HCT116 (cell line): Measurements from ENCODE around the gene GRIK1. TPM values are rescaled to one million over a fixed set of nuclear protein-coding genes. Genes with fewer than 3 reads are reported as not detected.

Experiments
- ATAC-seq: fragments of 200-7000 bp; cut with Tn5 transposase; 2 replicates; pipeline ENCODE4 v1.9.1; 2020; ENCODE audit warnings: mild to moderate bottlenecking, moderate library complexity
- BruUV-seq: library from RNA; stranded (reverse); fragments of 400-500 nt; replicated peaks from 2 replicates; lab custom pipeline; 2021; lab: Mats Ljungman, UMichigan
- CTCF ChIA-PET: fragments of 300-600 bp; sonication (Branson Sonifier 250); formaldehyde crosslinking; loops from one replicate; lab custom pipeline; 2021; ENCODE audit warnings: antibody characterized with exemption; lab: Charles Lee
- POLR2A ChIA-PET: fragments of 300-600, 350-600 bp; sonication (Branson Sonifier 250); formaldehyde crosslinking; loops from one replicate; lab custom pipeline; 2021; ENCODE audit warnings: antibody characterized with exemption; lab: Charles Lee
- RAD21 ChIA-PET, 2 experiments: fragments of 300-600 bp; sonication (Branson Sonifier 250); formaldehyde crosslinking; loops; one replicate each; lab custom pipeline; 2023; ENCODE audit warnings: low total read pairs in 2 of 2; ENCODE audit not compliant: uncharacterized antibody in 2 of 2, unreplicated experiment in 2 of 2, low non-redundant PET in 1 of 2; lab: Charles Lee
- DNase-seq: peaks from one replicate; pipeline ENCODE4 v3.0.0-alpha.2; 2010; ENCODE audit warnings: low read depth, low spot score
- H2AFZ ChIP-seq: fragments of 200-600 bp; shearing (Covaris generic), sonication (generic); 2 replicates; pipeline ENCODE4 v1.6.1; 2017; ENCODE audit warnings: low read depth, mixed run types, mixed read lengths, antibody characterized with exemption, low read length; ENCODE audit not compliant: poor library complexity, severe bottlenecking
- H3K27ac ChIP-seq: 2 replicates; pipeline ENCODE4 v1.5.1; 2012; ENCODE audit warnings: low read depth, low read length
- H3K27me3 ChIP-seq: fragments of 200-600 bp; sonication (generic); 2 replicates; pipeline ENCODE4 v1.6.1; 2016; ENCODE audit warnings: mixed run types, low read length, mixed read lengths; ENCODE audit not compliant: insufficient read depth
- H3K36me3 ChIP-seq, 2 experiments: fragments of 200-500 bp in 1 of 2; fragments of 200-600 bp in 1 of 2; sonication (Bioruptor generic) in 1 of 2; sonication (generic) in 1 of 2; 2 replicates each; pipeline versions ENCODE4 v1.5.1 to v1.6.1; 2014 to 2016; ENCODE audit warnings: low read length in 2 of 2, inconsistent platforms in 1 of 2, mixed read lengths in 1 of 2, mixed run types in 1 of 2; ENCODE audit not compliant: insufficient read depth in 2 of 2, control insufficient read depth in 1 of 2
- H3K4me1 ChIP-seq, 2 experiments: fragments of 200-600 bp in 1 of 2; sonication (generic) in 1 of 2; 2 replicates each; pipeline versions ENCODE4 v1.5.1 to v1.6.1; 2012 to 2017; ENCODE audit warnings: low read length in 2 of 2, inconsistent platforms in 1 of 2, mild to moderate bottlenecking in 1 of 2, mixed read lengths in 1 of 2, mixed run types in 1 of 2, moderate library complexity in 1 of 2; ENCODE audit not compliant: insufficient read depth in 2 of 2, control insufficient read depth in 1 of 2
- H3K4me2 ChIP-seq: fragments of 200-600 bp; sonication (generic); 2 replicates; pipeline ENCODE4 v1.6.1; 2017; ENCODE audit warnings: mixed run types, low read length, mixed read lengths
- H3K4me3 ChIP-seq, 2 experiments: fragments of 200-600 bp in 1 of 2; sonication (generic) in 1 of 2; replicated peaks in 1 of 2; 2 replicates each; pipeline ENCODE4 v1.5.1; 2011 to 2016; ENCODE audit warnings: low read length in 2 of 2, control low read depth in 1 of 2, low read depth in 1 of 2, mild to moderate bottlenecking in 1 of 2, mixed read lengths in 1 of 2, mixed run types in 1 of 2
- H3K79me2 ChIP-seq: fragments of 200-600 bp; sonication (generic); 2 replicates; pipeline ENCODE4 v1.6.1; 2017; ENCODE audit warnings: mild to moderate bottlenecking, mixed run types, low read length, moderate library complexity, mixed read lengths; ENCODE audit not compliant: insufficient read depth
- H3K9ac ChIP-seq: fragments of 200-600 bp; sonication (generic); 2 replicates; pipeline ENCODE4 v1.6.1; 2016; ENCODE audit warnings: low read length, mixed read lengths
- H3K9me2 ChIP-seq: fragments of 200-600 bp; sonication (generic), shearing (Covaris generic); 2 replicates; pipeline ENCODE4 v1.6.1; 2017; ENCODE audit warnings: mixed run types, mild to moderate bottlenecking, moderate library complexity; ENCODE audit not compliant: insufficient read depth
- H3K9me3 ChIP-seq, 2 experiments: fragments of 200-500 bp in 1 of 2; fragments of 200-600 bp in 1 of 2; sonication (Bioruptor generic) in 1 of 2; sonication (generic) in 1 of 2; 2 replicates each; pipeline ENCODE4 v1.6.1; 2014 to 2017; ENCODE audit warnings: low read length in 2 of 2, mixed read lengths in 2 of 2, inconsistent platforms in 1 of 2, low read depth in 1 of 2, mild to moderate bottlenecking in 1 of 2, mixed run types in 1 of 2, moderate library complexity in 1 of 2; ENCODE audit not compliant: control insufficient read depth in 1 of 2, insufficient read depth in 1 of 2
- H4K20me1 ChIP-seq: fragments of 200-600 bp; sonication (generic), shearing (Covaris generic); 2 replicates; pipeline ENCODE4 v1.6.1; 2017; ENCODE audit warnings: mixed run types, mild to moderate bottlenecking, moderate library complexity; ENCODE audit not compliant: insufficient read depth
- CEBPB ChIP-seq: IDR thresholded peaks from 2 replicates; pipeline ENCODE4 v1.6.1; 2012; ENCODE audit warnings: low read depth
- EGR1 ChIP-seq: IDR thresholded peaks from 2 replicates; pipeline ENCODE4 v1.6.1; 2012; ENCODE audit warnings: low read depth
- EZH2 ChIP-seq: fragments of 200-600 bp; sonication (generic); IDR thresholded peaks from 2 replicates; pipeline ENCODE4 v1.6.1; 2017; ENCODE audit warnings: antibody characterized with exemption, mixed run types
- EZH2phosphoT487 ChIP-seq: fragments of 200-600 bp; IDR thresholded peaks from 2 replicates; pipeline ENCODE4 v1.6.1; 2018; ENCODE audit warnings: antibody characterized with exemption, borderline replicate concordance
- SIN3A ChIP-seq: IDR thresholded peaks from 2 replicates; pipeline ENCODE4 v1.6.1; 2012; ENCODE audit warnings: low read depth
- SP1 ChIP-seq: IDR thresholded peaks from 2 replicates; pipeline ENCODE4 v1.6.1; 2012; ENCODE audit warnings: low read depth
- YY1 ChIP-seq: IDR thresholded peaks from 2 replicates; pipeline ENCODE4 v1.6.1; 2011; ENCODE audit warnings: low read length, low read depth, moderate library complexity, mild to moderate bottlenecking; ENCODE audit not compliant: insufficient replicate concordance; ENCODE audit errors: extremely low read depth
- ZBTB33 ChIP-seq: IDR thresholded peaks from 2 replicates; pipeline ENCODE4 v1.6.1; 2011; ENCODE audit warnings: mild to moderate bottlenecking, low read length, moderate library complexity; ENCODE audit not compliant: insufficient replicate concordance; ENCODE audit errors: extremely low read depth
- ZFX ChIP-seq: fragments of 450-650 bp; IDR thresholded peaks from 2 replicates; pipeline ENCODE4 v1.6.1; 2017
- ZNF274 ChIP-seq: fragments of 200-500 bp; sonication (Bioruptor generic); IDR thresholded peaks from 2 replicates; pipeline ENCODE4 v1.6.1; 2014; ENCODE audit warnings: mild to moderate bottlenecking, low read depth, low read length, inconsistent platforms
- intact Hi-C: fragments of 100-400 bp; cut with micrococcal nuclease; formaldehyde crosslinking; loops from 2 replicates; pipeline ENCODE4 v1.10.0; 2022
- total RNA-seq: library from RNA; stranded (reverse); gene quantifications from one replicate; pipeline ENCODE4 v1.2.1, GENCODE V29; 2021; ENCODE audit not compliant: unreplicated experiment
- TF ChIP-seq, protein P1 (sequence below): IDR thresholded peaks from 2 replicates; pipeline ENCODE4 v1.6.1; 2012; ENCODE audit warnings: low read depth

Gene GRIK1
- total RNA-seq, 1 experiment from 2014 or later = not detected

DNA sequence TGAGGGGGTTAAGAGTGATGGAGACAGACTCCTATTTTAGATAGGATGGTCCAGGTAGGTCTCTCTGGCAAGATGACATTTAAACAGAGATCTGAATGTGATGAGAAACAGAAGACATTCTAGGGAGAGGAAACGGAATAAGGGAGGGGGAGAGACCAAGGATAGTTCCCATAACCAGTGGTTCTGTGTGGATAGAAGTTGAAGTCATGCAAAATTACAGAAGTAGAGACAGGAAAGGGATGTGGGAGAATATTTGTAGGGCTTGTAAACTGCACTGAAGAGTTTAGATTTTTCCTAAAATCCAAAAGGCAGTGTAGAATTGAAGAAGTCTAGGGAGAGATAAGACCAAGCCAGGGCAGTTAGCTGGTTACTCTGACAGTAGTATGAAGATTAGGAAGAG, 200.6 kb downstream of the GRIK1 start:
- Histone ChIP-seq H3K4me1 (no peaks in the 10 kb centered on the region), H3K27me3 (no peaks in the 10 kb centered on the region), H3K9me3 (peaks cover 8 to 22% of the 10 kb centered on the region in 2 experiments; a peak in 2 of 4 replicates), H3K4me2 (no peak overlapping the region), H3K79me2 (no peaks in the 10 kb centered on the region), H4K20me1 (no peaks in the 10 kb centered on the region), H2AFZ (no peak overlapping the region), H3K36me3 (no peaks in the 10 kb centered on the region), H3K9ac (no peak overlapping the region), H3K27ac (no peak overlapping the region), H3K9me2 (no peaks in the 10 kb centered on the region), H3K4me3 (no peak overlapping the region)
- ChIA-PET RAD21 (no interaction called here), POLR2A (no interaction called here), CTCF (no interaction called here)
- DNase-seq (no peak), ATAC-seq (no peak)
- intact Hi-C loops = no loop called here
- TF ChIP-seq SIN3A (no peak), EZH2phosphoT487 (no peak), EZH2 (no peak), ZNF274 (no peak), ZBTB33 (no peak), SP1 (no peak), YY1 (no peak), EGR1 (no peak), ZFX (no peak), CEBPB (no peak)
- TF ChIP-seq, protein P1, sequence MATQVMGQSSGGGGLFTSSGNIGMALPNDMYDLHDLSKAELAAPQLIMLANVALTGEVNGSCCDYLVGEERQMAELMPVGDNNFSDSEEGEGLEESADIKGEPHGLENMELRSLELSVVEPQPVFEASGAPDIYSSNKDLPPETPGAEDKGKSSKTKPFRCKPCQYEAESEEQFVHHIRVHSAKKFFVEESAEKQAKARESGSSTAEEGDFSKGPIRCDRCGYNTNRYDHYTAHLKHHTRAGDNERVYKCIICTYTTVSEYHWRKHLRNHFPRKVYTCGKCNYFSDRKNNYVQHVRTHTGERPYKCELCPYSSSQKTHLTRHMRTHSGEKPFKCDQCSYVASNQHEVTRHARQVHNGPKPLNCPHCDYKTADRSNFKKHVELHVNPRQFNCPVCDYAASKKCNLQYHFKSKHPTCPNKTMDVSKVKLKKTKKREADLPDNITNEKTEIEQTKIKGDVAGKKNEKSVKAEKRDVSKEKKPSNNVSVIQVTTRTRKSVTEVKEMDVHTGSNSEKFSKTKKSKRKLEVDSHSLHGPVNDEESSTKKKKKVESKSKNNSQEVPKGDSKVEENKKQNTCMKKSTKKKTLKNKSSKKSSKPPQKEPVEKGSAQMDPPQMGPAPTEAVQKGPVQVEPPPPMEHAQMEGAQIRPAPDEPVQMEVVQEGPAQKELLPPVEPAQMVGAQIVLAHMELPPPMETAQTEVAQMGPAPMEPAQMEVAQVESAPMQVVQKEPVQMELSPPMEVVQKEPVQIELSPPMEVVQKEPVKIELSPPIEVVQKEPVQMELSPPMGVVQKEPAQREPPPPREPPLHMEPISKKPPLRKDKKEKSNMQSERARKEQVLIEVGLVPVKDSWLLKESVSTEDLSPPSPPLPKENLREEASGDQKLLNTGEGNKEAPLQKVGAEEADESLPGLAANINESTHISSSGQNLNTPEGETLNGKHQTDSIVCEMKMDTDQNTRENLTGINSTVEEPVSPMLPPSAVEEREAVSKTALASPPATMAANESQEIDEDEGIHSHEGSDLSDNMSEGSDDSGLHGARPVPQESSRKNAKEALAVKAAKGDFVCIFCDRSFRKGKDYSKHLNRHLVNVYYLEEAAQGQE = no peak
- BruUV-seq = no TSS peak
